ENCODE measurements around the gene ALK.

ALK gene

GRCh38 chr2:29502460-29502911 lies 418.9 kb downstream of the ALK start:
- TF ChIP-seq, protein P1, sequence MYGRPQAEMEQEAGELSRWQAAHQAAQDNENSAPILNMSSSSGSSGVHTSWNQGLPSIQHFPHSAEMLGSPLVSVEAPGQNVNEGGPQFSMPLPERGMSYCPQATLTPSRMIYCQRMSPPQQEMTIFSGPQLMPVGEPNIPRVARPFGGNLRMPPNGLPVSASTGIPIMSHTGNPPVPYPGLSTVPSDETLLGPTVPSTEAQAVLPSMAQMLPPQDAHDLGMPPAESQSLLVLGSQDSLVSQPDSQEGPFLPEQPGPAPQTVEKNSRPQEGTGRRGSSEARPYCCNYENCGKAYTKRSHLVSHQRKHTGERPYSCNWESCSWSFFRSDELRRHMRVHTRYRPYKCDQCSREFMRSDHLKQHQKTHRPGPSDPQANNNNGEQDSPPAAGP (tag by site-specific recombination; IDR thresholded peaks at IDR 0.05) = no peak
- TF ChIP-seq ZBTB20 (tag by site-specific recombination; IDR thresholded peaks at IDR 0.05) (no peak), HOXA7 (CRISPR knock-in tag; IDR thresholded peaks at IDR 0.05; ENCODE audit: borderline replicate concordance) (no peak), ZNF692 (tag by site-specific recombination; IDR thresholded peaks at IDR 0.05) (no peak), ZNF280C (tag by site-specific recombination; IDR thresholded peaks at IDR 0.05) (no peak), ZNF175 (tag by site-specific recombination; IDR thresholded peaks at IDR 0.05) (no peak), ZNF843 (tag by site-specific recombination; IDR thresholded peaks at IDR 0.05) (no peak), ZNF560 (tag by site-specific recombination; IDR thresholded peaks at IDR 0.05; ENCODE audit: borderline replicate concordance) (no peak), ZNF341 (tag by site-specific recombination; IDR thresholded peaks at IDR 0.05; ENCODE audit: low read depth) (no peak), ZNF121 (tag by site-specific recombination; IDR thresholded peaks at IDR 0.05) (no peak), ZNF776 (tag by site-specific recombination; IDR thresholded peaks at IDR 0.05; ENCODE audit: borderline replicate concordance) (no peak), ZNF621 (tag by site-specific recombination; IDR thresholded peaks at IDR 0.05) (no peak)
- H3K9me3 ChIP-seq (ENCODE audit: control insufficient read depth, insufficient read depth, low read depth, low read length) = no peaks in the 10 kb centered on the region
- no peaks in the 10 kb centered on the region for H3K36me3 ChIP-seq (ENCODE audit: control insufficient read depth in 2 of 2, insufficient read depth in 1 of 2, low read length in 2 of 2)
- H3K27ac ChIP-seq (ENCODE audit: extremely low read depth, low read depth, low read length) = no peak overlapping the region
- peaks cover 7% of the 10 kb centered on the region; the same call in 1 of the 2 replicates for H3K4me1 ChIP-seq (ENCODE audit: control insufficient read depth, insufficient read depth, low read length)
- POLR2A ChIA-PET = no interaction called here
- H3K4me3 ChIP-seq (ENCODE audit: low read depth, low read length) = no peak overlapping the region
- CTCF ChIA-PET = interaction anchor here (0.7 kb wide), 1 partner anchor 547 kb away, joined by 4 read pairs; no protein-coding TSS in a partner anchor

- CTCF ChIA-PET = no interaction called here
- peaks cover 4% of the 10 kb centered on the region; the same call in 1 of the 2 replicates for H3K4me1 ChIP-seq (ENCODE audit: control insufficient read depth, insufficient read depth, low read length)
- no peaks in the 10 kb centered on the region for H3K36me3 ChIP-seq (ENCODE audit: control insufficient read depth in 2 of 2, insufficient read depth in 1 of 2, low read length in 2 of 2)
- H3K9me3 ChIP-seq (ENCODE audit: control insufficient read depth, insufficient read depth, low read depth, low read length) = no peaks in the 10 kb centered on the region
- no peak overlapping the region for H3K27ac ChIP-seq (ENCODE audit: extremely low read depth, low read depth, low read length)
- TF ChIP-seq KLF9 (tag by site-specific recombination; IDR thresholded peaks at IDR 0.05; ENCODE audit: low read depth) = no peak
- no peak for TF ChIP-seq ZNF169 (tag by site-specific recombination; IDR thresholded peaks at IDR 0.05)
- TF ChIP-seq MYNN (tag by site-specific recombination; IDR thresholded peaks at IDR 0.05; ENCODE audit: borderline replicate concordance) = no peak
- TF ChIP-seq ZBTB7A (tag by site-specific recombination; IDR thresholded peaks at IDR 0.05; ENCODE audit: low read depth) = no peak
- no peak for TF ChIP-seq SP3 (tag by site-specific recombination; IDR thresholded peaks at IDR 0.05)
- no peak for TF ChIP-seq ZNF529 (tag by site-specific recombination; IDR thresholded peaks at IDR 0.05; ENCODE audit: insufficient replicate concordance)
- no peak for TF ChIP-seq ZIC2 (tag by site-specific recombination; IDR thresholded peaks at IDR 0.05)
- no peak for TF ChIP-seq ZNF133 (tag by site-specific recombination; IDR thresholded peaks at IDR 0.05)
- TF ChIP-seq ZNF621 (tag by site-specific recombination; IDR thresholded peaks at IDR 0.05) = no peak
- TF ChIP-seq ZNF211 (tag by site-specific recombination; IDR thresholded peaks at IDR 0.05; ENCODE audit: low read depth) = no peak
- POLR2A ChIA-PET = no interaction called here
- no peak overlapping the region for H3K4me3 ChIP-seq (ENCODE audit: low read depth, low read length)
Measured at GRCh38 chr2:29497375-29497774, 424.0 kb downstream of the ALK start.

Measured in HEK293 (cell line).